Measurements from ENCODE around the gene PPM1N. TPM values are rescaled to one million over a fixed set of nuclear protein-coding genes. Genes with fewer than 3 reads are reported as not detected.

PPM1N gene
- total and polyA plus RNA-seq, 2 of the 13 experiments (the other 11 are each of a cell fraction or from before 2014, with no cell fraction given), result 0.31 to 1.8 TPM

DNA sequence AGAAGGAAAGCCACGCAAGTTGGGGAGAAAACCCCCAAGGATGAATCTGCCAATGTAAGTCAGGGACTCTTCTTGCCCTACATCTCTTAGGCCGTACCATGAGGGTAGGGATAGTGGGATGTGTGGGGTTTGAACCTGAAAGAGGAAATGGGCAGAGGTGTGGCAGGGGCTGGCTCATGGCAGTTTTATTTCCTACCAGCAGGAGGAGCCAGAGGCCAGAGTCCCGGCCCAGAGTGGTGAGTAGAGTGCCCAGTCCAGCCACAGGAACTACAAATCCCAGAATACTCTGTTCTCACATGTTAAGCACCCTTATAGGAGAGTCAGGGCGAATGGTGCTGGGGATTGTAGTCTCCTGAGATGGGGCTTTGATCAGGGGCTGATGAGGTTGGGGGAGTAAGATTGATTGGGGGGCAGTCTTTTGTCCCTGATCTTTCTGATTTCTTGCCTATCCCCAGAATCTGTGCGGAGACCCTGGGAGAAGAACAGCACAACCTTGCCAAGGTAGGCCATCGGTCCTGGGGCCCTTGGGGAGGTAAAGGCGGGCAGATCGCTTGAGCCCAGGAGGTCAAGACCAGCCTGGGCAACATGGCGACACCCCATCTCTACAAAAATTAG lies 25.5 kb downstream of the PPM1N start (continued):
- TF ChIP-seq, protein P1, sequence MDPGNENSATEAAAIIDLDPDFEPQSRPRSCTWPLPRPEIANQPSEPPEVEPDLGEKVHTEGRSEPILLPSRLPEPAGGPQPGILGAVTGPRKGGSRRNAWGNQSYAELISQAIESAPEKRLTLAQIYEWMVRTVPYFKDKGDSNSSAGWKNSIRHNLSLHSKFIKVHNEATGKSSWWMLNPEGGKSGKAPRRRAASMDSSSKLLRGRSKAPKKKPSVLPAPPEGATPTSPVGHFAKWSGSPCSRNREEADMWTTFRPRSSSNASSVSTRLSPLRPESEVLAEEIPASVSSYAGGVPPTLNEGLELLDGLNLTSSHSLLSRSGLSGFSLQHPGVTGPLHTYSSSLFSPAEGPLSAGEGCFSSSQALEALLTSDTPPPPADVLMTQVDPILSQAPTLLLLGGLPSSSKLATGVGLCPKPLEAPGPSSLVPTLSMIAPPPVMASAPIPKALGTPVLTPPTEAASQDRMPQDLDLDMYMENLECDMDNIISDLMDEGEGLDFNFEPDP (CRISPR knock-in tag; conservative IDR thresholded peaks at IDR 0.05), result no peak
- TF ChIP-seq, protein P2, sequence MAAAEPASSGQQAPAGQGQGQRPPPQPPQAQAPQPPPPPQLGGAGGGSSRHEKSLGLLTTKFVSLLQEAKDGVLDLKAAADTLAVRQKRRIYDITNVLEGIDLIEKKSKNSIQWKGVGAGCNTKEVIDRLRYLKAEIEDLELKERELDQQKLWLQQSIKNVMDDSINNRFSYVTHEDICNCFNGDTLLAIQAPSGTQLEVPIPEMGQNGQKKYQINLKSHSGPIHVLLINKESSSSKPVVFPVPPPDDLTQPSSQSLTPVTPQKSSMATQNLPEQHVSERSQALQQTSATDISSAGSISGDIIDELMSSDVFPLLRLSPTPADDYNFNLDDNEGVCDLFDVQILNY (CRISPR knock-in tag; conservative IDR thresholded peaks at IDR 0.05), result no peak
- no peak for TF ChIP-seq MTA3 (CRISPR knock-in tag; IDR thresholded peaks at IDR 0.05)
- no peak for TF ChIP-seq BHLHE40 (IDR thresholded peaks at IDR 0.05; ENCODE audit: low read length)
- no peak for TF ChIP-seq RAD51 (IDR thresholded peaks at IDR 0.05; ENCODE audit: borderline replicate concordance)
- TF ChIP-seq XBP1 (CRISPR knock-in tag; IDR thresholded peaks at IDR 0.05), result no peak
- TF ChIP-seq, protein P3, sequence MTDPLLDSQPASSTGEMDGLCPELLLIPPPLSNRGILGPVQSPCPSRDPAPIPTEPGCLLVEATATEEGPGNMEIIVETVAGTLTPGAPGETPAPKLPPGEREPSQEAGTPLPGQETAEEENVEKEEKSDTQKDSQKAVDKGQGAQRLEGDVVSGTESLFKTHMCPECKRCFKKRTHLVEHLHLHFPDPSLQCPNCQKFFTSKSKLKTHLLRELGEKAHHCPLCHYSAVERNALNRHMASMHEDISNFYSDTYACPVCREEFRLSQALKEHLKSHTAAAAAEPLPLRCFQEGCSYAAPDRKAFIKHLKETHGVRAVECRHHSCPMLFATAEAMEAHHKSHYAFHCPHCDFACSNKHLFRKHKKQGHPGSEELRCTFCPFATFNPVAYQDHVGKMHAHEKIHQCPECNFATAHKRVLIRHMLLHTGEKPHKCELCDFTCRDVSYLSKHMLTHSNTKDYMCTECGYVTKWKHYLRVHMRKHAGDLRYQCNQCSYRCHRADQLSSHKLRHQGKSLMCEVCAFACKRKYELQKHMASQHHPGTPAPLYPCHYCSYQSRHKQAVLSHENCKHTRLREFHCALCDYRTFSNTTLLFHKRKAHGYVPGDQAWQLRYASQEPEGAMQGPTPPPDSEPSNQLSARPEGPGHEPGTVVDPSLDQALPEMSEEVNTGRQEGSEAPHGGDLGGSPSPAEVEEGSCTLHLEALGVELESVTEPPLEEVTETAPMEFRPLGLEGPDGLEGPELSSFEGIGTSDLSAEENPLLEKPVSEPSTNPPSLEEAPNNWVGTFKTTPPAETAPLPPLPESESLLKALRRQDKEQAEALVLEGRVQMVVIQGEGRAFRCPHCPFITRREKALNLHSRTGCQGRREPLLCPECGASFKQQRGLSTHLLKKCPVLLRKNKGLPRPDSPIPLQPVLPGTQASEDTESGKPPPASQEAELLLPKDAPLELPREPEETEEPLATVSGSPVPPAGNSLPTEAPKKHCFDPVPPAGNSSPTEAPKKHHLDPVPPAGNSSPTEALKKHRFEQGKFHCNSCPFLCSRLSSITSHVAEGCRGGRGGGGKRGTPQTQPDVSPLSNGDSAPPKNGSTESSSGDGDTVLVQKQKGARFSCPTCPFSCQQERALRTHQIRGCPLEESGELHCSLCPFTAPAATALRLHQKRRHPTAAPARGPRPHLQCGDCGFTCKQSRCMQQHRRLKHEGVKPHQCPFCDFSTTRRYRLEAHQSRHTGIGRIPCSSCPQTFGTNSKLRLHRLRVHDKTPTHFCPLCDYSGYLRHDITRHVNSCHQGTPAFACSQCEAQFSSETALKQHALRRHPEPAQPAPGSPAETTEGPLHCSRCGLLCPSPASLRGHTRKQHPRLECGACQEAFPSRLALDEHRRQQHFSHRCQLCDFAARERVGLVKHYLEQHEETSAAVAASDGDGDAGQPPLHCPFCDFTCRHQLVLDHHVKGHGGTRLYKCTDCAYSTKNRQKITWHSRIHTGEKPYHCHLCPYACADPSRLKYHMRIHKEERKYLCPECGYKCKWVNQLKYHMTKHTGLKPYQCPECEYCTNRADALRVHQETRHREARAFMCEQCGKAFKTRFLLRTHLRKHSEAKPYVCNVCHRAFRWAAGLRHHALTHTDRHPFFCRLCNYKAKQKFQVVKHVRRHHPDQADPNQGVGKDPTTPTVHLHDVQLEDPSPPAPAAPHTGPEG (CRISPR knock-in tag; IDR thresholded peaks at IDR 0.05), result no peak
- no peak for TF ChIP-seq TOE1 (CRISPR knock-in tag; IDR thresholded peaks at IDR 0.05)
- TF ChIP-seq, protein P4, sequence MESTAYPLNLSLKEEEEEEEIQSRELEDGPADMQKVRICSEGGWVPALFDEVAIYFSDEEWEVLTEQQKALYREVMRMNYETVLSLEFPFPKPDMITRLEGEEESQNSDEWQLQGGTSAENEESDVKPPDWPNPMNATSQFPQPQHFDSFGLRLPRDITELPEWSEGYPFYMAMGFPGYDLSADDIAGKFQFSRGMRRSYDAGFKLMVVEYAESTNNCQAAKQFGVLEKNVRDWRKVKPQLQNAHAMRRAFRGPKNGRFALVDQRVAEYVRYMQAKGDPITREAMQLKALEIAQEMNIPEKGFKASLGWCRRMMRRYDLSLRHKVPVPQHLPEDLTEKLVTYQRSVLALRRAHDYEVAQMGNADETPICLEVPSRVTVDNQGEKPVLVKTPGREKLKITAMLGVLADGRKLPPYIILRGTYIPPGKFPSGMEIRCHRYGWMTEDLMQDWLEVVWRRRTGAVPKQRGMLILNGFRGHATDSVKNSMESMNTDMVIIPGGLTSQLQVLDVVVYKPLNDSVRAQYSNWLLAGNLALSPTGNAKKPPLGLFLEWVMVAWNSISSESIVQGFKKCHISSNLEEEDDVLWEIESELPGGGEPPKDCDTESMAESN (CRISPR knock-in tag; conservative IDR thresholded peaks at IDR 0.05), result peak; percentile 40; the same call in 1 of the 2 replicates
- TF ChIP-seq NR2F6 (IDR thresholded peaks at IDR 0.05), result no peak
- TF ChIP-seq NR2F6 (CRISPR knock-in tag; IDR thresholded peaks at IDR 0.05), result no peak; the same call in 1 of the 2 replicates
- TF ChIP-seq ZNF766 (CRISPR knock-in tag; IDR thresholded peaks at IDR 0.05; ENCODE audit: borderline replicate concordance), result no peak
- TF ChIP-seq, protein P5, sequence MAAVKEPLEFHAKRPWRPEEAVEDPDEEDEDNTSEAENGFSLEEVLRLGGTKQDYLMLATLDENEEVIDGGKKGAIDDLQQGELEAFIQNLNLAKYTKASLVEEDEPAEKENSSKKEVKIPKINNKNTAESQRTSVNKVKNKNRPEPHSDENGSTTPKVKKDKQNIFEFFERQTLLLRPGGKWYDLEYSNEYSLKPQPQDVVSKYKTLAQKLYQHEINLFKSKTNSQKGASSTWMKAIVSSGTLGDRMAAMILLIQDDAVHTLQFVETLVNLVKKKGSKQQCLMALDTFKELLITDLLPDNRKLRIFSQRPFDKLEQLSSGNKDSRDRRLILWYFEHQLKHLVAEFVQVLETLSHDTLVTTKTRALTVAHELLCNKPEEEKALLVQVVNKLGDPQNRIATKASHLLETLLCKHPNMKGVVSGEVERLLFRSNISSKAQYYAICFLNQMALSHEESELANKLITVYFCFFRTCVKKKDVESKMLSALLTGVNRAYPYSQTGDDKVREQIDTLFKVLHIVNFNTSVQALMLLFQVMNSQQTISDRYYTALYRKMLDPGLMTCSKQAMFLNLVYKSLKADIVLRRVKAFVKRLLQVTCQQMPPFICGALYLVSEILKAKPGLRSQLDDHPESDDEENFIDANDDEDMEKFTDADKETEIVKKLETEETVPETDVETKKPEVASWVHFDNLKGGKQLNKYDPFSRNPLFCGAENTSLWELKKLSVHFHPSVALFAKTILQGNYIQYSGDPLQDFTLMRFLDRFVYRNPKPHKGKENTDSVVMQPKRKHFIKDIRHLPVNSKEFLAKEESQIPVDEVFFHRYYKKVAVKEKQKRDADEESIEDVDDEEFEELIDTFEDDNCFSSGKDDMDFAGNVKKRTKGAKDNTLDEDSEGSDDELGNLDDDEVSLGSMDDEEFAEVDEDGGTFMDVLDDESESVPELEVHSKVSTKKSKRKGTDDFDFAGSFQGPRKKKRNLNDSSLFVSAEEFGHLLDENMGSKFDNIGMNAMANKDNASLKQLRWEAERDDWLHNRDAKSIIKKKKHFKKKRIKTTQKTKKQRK (IDR thresholded peaks at IDR 0.05; ENCODE audit: low read length), result no peak
- no peak for TF ChIP-seq CCAR2 (optimal IDR thresholded peaks at IDR 0.05; ENCODE audit: low read depth, low read length)
- TF ChIP-seq, protein P6, sequence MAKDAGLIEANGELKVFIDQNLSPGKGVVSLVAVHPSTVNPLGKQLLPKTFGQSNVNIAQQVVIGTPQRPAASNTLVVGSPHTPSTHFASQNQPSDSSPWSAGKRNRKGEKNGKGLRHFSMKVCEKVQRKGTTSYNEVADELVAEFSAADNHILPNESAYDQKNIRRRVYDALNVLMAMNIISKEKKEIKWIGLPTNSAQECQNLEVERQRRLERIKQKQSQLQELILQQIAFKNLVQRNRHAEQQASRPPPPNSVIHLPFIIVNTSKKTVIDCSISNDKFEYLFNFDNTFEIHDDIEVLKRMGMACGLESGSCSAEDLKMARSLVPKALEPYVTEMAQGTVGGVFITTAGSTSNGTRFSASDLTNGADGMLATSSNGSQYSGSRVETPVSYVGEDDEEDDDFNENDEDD (CRISPR knock-in tag; IDR thresholded peaks at IDR 0.05; ENCODE audit: borderline replicate concordance), result no peak
